IMR-90 (cell line): Measurements from ENCODE around the gene PHOSPHO2. TPM values are rescaled to one million over a fixed set of nuclear protein-coding genes. Genes with fewer than 3 reads are reported as not detected.
A peak's percentile ranks its signal among the peaks of the same experiment; 100 is the strongest.

Source experiments
- ATAC-seq: fragments of 200-7000 bp; cut with Tn5 transposase; 2 replicates; pipeline ENCODE4 v1.9.1; 2020; ENCODE audit warnings: low read depth, mild to moderate bottlenecking, moderate library complexity
- BruUV-seq: library from RNA; stranded (reverse); fragments of 400-500 nt; replicated peaks from 2 replicates; lab custom pipeline; 2021; lab: Mats Ljungman, UMichigan
- CTCF ChIA-PET: fragments of 300-600 bp; formaldehyde crosslinking; extraction: SDS; loops from one replicate; lab custom pipeline; 2021; ENCODE audit warnings: antibody characterized with exemption; lab: Yijun Ruan, JAX
- POLR2A ChIA-PET: fragments of 300-600 bp; sonication (Branson Sonifier 250); formaldehyde crosslinking; loops from one replicate; lab custom pipeline; 2022; ENCODE audit warnings: antibody characterized with exemption; ENCODE audit not compliant: unreplicated experiment; lab: Charles Lee
- DNase-seq: peaks from one replicate; pipeline ENCODE4 v3.0.0; 2013
- H2AFZ ChIP-seq: replicated peaks from 2 replicates; pipeline ENCODE3; 2013; ENCODE audit warnings: low read length, mild to moderate bottlenecking; ENCODE audit not compliant: poor library complexity
- H2AK5ac ChIP-seq: 2 replicates; pipeline ENCODE4 v1.6.1; 2013; ENCODE audit warnings: low read depth, low read length, inconsistent platforms
- H2AK9ac ChIP-seq: replicated peaks from 2 replicates; pipeline ENCODE3; 2013; ENCODE audit warnings: mild to moderate bottlenecking, low read depth, low read length, moderate library complexity; ENCODE audit not compliant: poor library complexity
- H2BK120ac ChIP-seq: 2 replicates; pipeline ENCODE4 v1.6.1; 2013; ENCODE audit warnings: low read depth, low read length, inconsistent platforms
- H2BK15ac ChIP-seq: 3 replicates; pipeline ENCODE4 v1.6.1; 2013; ENCODE audit warnings: low read depth, low read length, inconsistent platforms
- H2BK20ac ChIP-seq: 2 replicates; pipeline ENCODE4 v1.6.1; 2013; ENCODE audit warnings: low read depth, mild to moderate bottlenecking, inconsistent platforms, low read length, moderate library complexity
- H2BK5ac ChIP-seq: 2 replicates; pipeline ENCODE4 v1.6.1; 2013; ENCODE audit warnings: mild to moderate bottlenecking, low read depth, low read length, inconsistent platforms; ENCODE audit not compliant: poor library complexity, severe bottlenecking
- H3K14ac ChIP-seq: replicated peaks from 2 replicates; pipeline ENCODE4 v1.6.1; 2013; ENCODE audit warnings: low read depth, low read length, inconsistent platforms
- H3K18ac ChIP-seq: 2 replicates; pipeline ENCODE4 v1.6.1; 2013; ENCODE audit warnings: low read depth, low read length, control low read depth
- H3K23ac ChIP-seq: 2 replicates; pipeline ENCODE4 v1.6.1; 2013; ENCODE audit warnings: low read depth, low read length, inconsistent platforms
- H3K27ac ChIP-seq: 2 replicates; pipeline ENCODE4 v1.5.1; 2013; ENCODE audit warnings: mild to moderate bottlenecking, control low read depth, low read length; ENCODE audit not compliant: insufficient read depth
- H3K27me3 ChIP-seq: 2 replicates; pipeline ENCODE4 v1.6.1; 2013; ENCODE audit warnings: low read length; ENCODE audit not compliant: control insufficient read depth, insufficient read depth
- H3K36me3 ChIP-seq: 2 replicates; pipeline ENCODE4 v1.6.1; 2013; ENCODE audit warnings: low read length, mixed read lengths; ENCODE audit not compliant: control insufficient read depth, insufficient read depth
- H3K4ac ChIP-seq: 2 replicates; pipeline ENCODE4 v1.6.1; 2013; ENCODE audit warnings: low read depth, low read length, inconsistent platforms
- H3K4me1 ChIP-seq: 2 replicates; pipeline ENCODE4 v1.6.1; 2013; ENCODE audit warnings: low read length, mixed read lengths; ENCODE audit not compliant: control insufficient read depth, insufficient read depth
- H3K4me2 ChIP-seq: 2 replicates; pipeline ENCODE4 v1.6.1; 2013; ENCODE audit warnings: low read depth, mild to moderate bottlenecking, control low read depth, low read length, moderate library complexity
- H3K4me3 ChIP-seq: 2 replicates; pipeline ENCODE4 v1.5.1; 2013; ENCODE audit warnings: low read depth, mild to moderate bottlenecking, control low read depth, low read length, moderate library complexity; ENCODE audit not compliant: insufficient read depth
- H3K56ac ChIP-seq: 2 replicates; pipeline ENCODE4 v1.6.1; 2013; ENCODE audit warnings: low read length, inconsistent platforms; ENCODE audit not compliant: insufficient read depth; ENCODE audit errors: extremely low read depth
- H3K79me1 ChIP-seq, 2 experiments: 2 replicates each; pipeline ENCODE4 v1.6.1; 2013; ENCODE audit warnings: low read length in 2 of 2, inconsistent platforms in 1 of 2, low read depth in 1 of 2
- H3K9ac ChIP-seq: 2 replicates; pipeline ENCODE4 v1.6.1; 2013; ENCODE audit warnings: low read depth, low read length, control low read depth
- H3K9me1 ChIP-seq: 2 replicates; pipeline ENCODE4 v1.6.1; 2013; ENCODE audit warnings: low read length, inconsistent platforms; ENCODE audit not compliant: insufficient read depth
- H3K9me3 ChIP-seq: 2 replicates; pipeline ENCODE4 v1.6.1; 2013; ENCODE audit warnings: low read length; ENCODE audit not compliant: control insufficient read depth, insufficient read depth
- H4K20me1 ChIP-seq: 2 replicates; pipeline ENCODE4 v1.6.1; 2013; ENCODE audit warnings: low read length, inconsistent platforms; ENCODE audit not compliant: insufficient read depth
- H4K5ac ChIP-seq: 2 replicates; pipeline ENCODE4 v1.6.1; 2013; ENCODE audit warnings: mild to moderate bottlenecking, low read depth, low read length, control low read depth
- H4K8ac ChIP-seq, 2 experiments: 2 replicates each; pipeline ENCODE4 v1.6.1; 2013; ENCODE audit warnings: low read depth in 2 of 2, low read length in 2 of 2, control low read depth in 1 of 2, inconsistent platforms in 1 of 2
- H4K91ac ChIP-seq: 2 replicates; pipeline ENCODE4 v1.6.1; 2013; ENCODE audit warnings: low read depth, low read length, inconsistent platforms; ENCODE audit not compliant: insufficient read depth
- CEBPB ChIP-seq: IDR thresholded peaks from 2 replicates; pipeline ENCODE4 v1.6.1; 2012; ENCODE audit warnings: low read depth, low read length, improper control_type of control experiment
- CHD1 ChIP-seq: IDR thresholded peaks from 2 replicates; pipeline ENCODE4 v1.6.1; 2012; ENCODE audit warnings: low read depth, low read length, improper control_type of control experiment
- CTCF ChIP-seq: conservative IDR thresholded peaks from 2 replicates; pipeline ENCODE4 v1.5.1; 2012; ENCODE audit warnings: mild to moderate bottlenecking, low read depth, low read length, improper control_type of control experiment
- FOS ChIP-seq: fragments of 150-350 bp; IDR thresholded peaks from 2 replicates; pipeline ENCODE4 v1.6.1; 2016; ENCODE audit warnings: low read depth, low read length
- MAFK ChIP-seq: IDR thresholded peaks from 2 replicates; pipeline ENCODE4 v1.6.1; 2012; ENCODE audit warnings: low read depth, low read length, improper control_type of control experiment
- MAZ ChIP-seq: IDR thresholded peaks from 2 replicates; pipeline ENCODE4 v1.6.1; 2012; ENCODE audit warnings: low read depth, mild to moderate bottlenecking, low read length, improper control_type of control experiment, moderate library complexity, borderline replicate concordance
- MXI1 ChIP-seq: IDR thresholded peaks from 2 replicates; pipeline ENCODE4 v1.6.1; 2012; ENCODE audit warnings: low read depth, mild to moderate bottlenecking, low read length, moderate library complexity, borderline replicate concordance
- RFX5 ChIP-seq: IDR thresholded peaks from 2 replicates; pipeline ENCODE4 v1.8.0; 2012; ENCODE audit warnings: low read depth, mild to moderate bottlenecking, low read length, moderate library complexity
- WGBS, 2 experiments: methylation state at CpG; one replicate each; pipeline versions ENCODE4 v1.1.5 to v1.1.7; 2013; ENCODE audit warnings: missing lambda C conversion rate in 2 of 2; ENCODE audit not compliant: insufficient read length in 1 of 2; ENCODE audit errors: extremely low coverage in 2 of 2; 5-methylcytosine and 5-hydroxymethylcytosine counted together
- dilution Hi-C: fragments of 300-500 bp; cut with HindIII; formaldehyde crosslinking; loops from one replicate; pipeline ENCODE4 v1.14.3; 2018; ENCODE audit warnings: low sequenced_read_pairs; ENCODE audit not compliant: unreplicated experiment
- in situ Hi-C: fragments of 300-500 bp; cut with MboI; formaldehyde crosslinking; loops from 3 replicates; pipeline ENCODE4 v1.14.3; 2019; ENCODE audit warnings: low sequenced_read_pairs, inconsistent platforms, mixed read lengths
- intact Hi-C: fragments of 100-400 bp; cut with micrococcal nuclease; formaldehyde crosslinking; loops from 2 replicates; pipeline ENCODE4 v1.10.0; 2022
- polyA plus RNA-seq, 3 experiments: library from polyadenylated mRNA; depleted of rRNA; stranded (reverse); fragments of >200 nt; gene quantifications; 2 replicates each; pipeline ENCODE4 v1.2.3, GENCODE V29; 2012; ENCODE audit warnings: low replicate concordance in 1 of 3
- total RNA-seq: library from RNA; depleted of rRNA; stranded (reverse); fragments of >200 nt; gene quantifications from 2 replicates; pipeline ENCODE4 v1.2.3, GENCODE V29; 2012

Gene PHOSPHO2
- total and polyA plus RNA-seq, 2 of the 4 experiments (the other 2 are of a cell fraction), result 0.48 to 0.54 TPM

DNA sequence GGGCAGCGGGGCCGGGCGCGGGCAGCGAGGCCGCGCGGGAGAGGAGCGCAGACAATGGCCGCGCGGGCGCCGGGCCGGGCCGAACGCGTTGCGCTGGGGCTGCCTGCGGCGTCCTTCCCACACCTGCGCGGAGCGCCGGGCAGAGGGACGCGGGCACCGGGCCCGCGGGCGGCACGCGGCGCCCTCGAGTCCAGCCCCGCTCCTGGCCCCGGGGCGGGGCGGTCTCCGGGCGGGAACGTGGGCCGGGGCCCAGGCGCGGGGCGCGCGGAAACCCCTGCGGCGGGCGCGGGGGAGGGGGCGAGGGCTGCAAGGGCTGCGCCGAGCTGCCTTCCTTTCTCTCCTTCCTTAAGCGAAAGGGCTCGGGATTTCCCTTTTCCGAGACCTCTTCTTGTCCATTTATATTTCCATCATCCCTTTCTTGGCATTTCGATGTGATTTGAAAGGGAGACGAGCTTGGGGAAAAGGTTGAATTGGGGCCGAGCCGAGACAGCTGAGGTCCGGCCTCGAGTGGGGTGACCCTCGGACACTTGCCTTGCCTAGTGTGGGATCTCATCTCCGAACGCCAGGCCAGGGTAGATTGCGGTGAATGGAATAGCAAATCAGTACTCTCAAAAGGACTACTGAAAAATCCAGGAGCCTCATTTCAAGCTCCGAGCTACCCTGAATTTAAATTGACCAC is 40.0 kb downstream of the PHOSPHO2 start:
- Histone ChIP-seq H3K27ac (0 out of 2 replicates have a peak overlapping the region, but pooled peaks have one; percentile 4), H3K9ac (peak overlapping the region; percentile 61), H3K27me3 (peaks cover 5% of the 10 kb centered on the region), H2BK120ac (no peak overlapping the region), H3K79me1 (peaks cover 0 to 4% of the 10 kb centered on the region in 2 experiments; a peak in 1 of 4 replicates), H3K4me2 (peak overlapping the region; percentile 96), H3K23ac (peak overlapping the region; percentile 63; the same call in 1 of the 2 replicates), H4K20me1 (no peaks in the 10 kb centered on the region), H4K5ac (no peak overlapping the region), H3K18ac (no peak overlapping the region), H2BK15ac (no peak overlapping the region), H2BK5ac (no peak overlapping the region), H3K4me3 (peak overlapping the region; percentile 56), H4K8ac (peak overlapping the region; percentile 1 to 37; a peak in 2 of 4 replicates), H2AFZ (peak overlapping the region; percentile 94), H3K56ac (0 out of 2 replicates have a peak overlapping the region, but pooled peaks have one; percentile 48), H3K4me1 (no peaks in the 10 kb centered on the region), H3K9me3 (no peaks in the 10 kb centered on the region), H3K14ac (0 out of 2 replicates have a peak overlapping the region, but pooled peaks have one; percentile 63), H2AK5ac (no peak overlapping the region), H2AK9ac (peak overlapping the region; percentile 34), H3K4ac (peak overlapping the region; percentile 40; the same call in 1 of the 2 replicates), H4K91ac (no peak overlapping the region), H3K9me1 (no peaks in the 10 kb centered on the region), H2BK20ac (no peak overlapping the region), H3K36me3 (no peaks in the 10 kb centered on the region)
- ChIA-PET POLR2A (no interaction called here), CTCF (no interaction called here)
- BruUV-seq, result no TSS peak
- no CpG with 5 or more reads among the region's 69 CpGs for WGBS, 2 experiments
- in situ Hi-C loops (no loop called here), dilution Hi-C loops (no loop called here), intact Hi-C loops (no loop called here)
- TF ChIP-seq RFX5 (no peak), CTCF (no peak), FOS (no peak), CHD1 (no peak), MXI1 (no peak), MAZ (no peak), MAFK (no peak), CEBPB (no peak)
- DNase-seq (no peak), ATAC-seq (peak; percentile 70)
